IMR-90 (cell line): ENCODE results near the gene FOXL2NB.

Experiments
- BHLHE40 ChIP-seq: fragments of 150-350 bp; IDR thresholded peaks from 2 replicates; pipeline ENCODE4 v1.6.1; 2016; ENCODE audit warnings: mild to moderate bottlenecking, low read depth, low read length
- CEBPB ChIP-seq: IDR thresholded peaks from 2 replicates; pipeline ENCODE4 v1.6.1; 2012; ENCODE audit warnings: low read depth, low read length, improper control_type of control experiment
- CHD1 ChIP-seq: IDR thresholded peaks from 2 replicates; pipeline ENCODE4 v1.6.1; 2012; ENCODE audit warnings: low read depth, low read length, improper control_type of control experiment
- CTCF ChIP-seq: conservative IDR thresholded peaks from 2 replicates; pipeline ENCODE4 v1.5.1; 2012; ENCODE audit warnings: mild to moderate bottlenecking, low read depth, low read length, improper control_type of control experiment
- FOS ChIP-seq: fragments of 150-350 bp; IDR thresholded peaks from 2 replicates; pipeline ENCODE4 v1.6.1; 2016; ENCODE audit warnings: low read depth, low read length
- MAFK ChIP-seq: IDR thresholded peaks from 2 replicates; pipeline ENCODE4 v1.6.1; 2012; ENCODE audit warnings: low read depth, low read length, improper control_type of control experiment
- NFE2L2 ChIP-seq: fragments of 150-350 bp; IDR thresholded peaks from 2 replicates; pipeline ENCODE4 v1.6.1; 2016; ENCODE audit warnings: low read depth, mild to moderate bottlenecking, low read length
- POLR2A ChIP-seq: IDR thresholded peaks from 2 replicates; pipeline ENCODE4 v1.6.1; 2012; ENCODE audit warnings: mild to moderate bottlenecking, low read depth, low read length
- RAD21 ChIP-seq: IDR thresholded peaks from 2 replicates; pipeline ENCODE4 v1.6.1; 2012; ENCODE audit warnings: low read length, improper control_type of control experiment
- RCOR1 ChIP-seq: IDR thresholded peaks from 2 replicates; pipeline ENCODE4 v1.6.1; 2012; ENCODE audit warnings: mild to moderate bottlenecking, low read length, improper control_type of control experiment; ENCODE audit not compliant: insufficient replicate concordance
- SMC3 ChIP-seq: fragments of 150-350 bp; IDR thresholded peaks from 2 replicates; pipeline ENCODE4 v1.6.1; 2016; ENCODE audit warnings: low read depth, mild to moderate bottlenecking, antibody characterized with exemption, low read length, moderate library complexity
- USF2 ChIP-seq: fragments of 150-350 bp; IDR thresholded peaks from 2 replicates; pipeline ENCODE4 v1.6.1; 2017; ENCODE audit warnings: mild to moderate bottlenecking, antibody characterized with exemption, low read length, low read depth

GRCh38 chr3:138898708-138899107, 48.3 kb upstream of the FOXL2NB start:
- TF ChIP-seq USF2: no peak
- TF ChIP-seq CTCF: no peak
- TF ChIP-seq POLR2A: no peak
- no peak for TF ChIP-seq RAD21
- no peak for TF ChIP-seq RCOR1
- no peak for TF ChIP-seq CHD1
- TF ChIP-seq MAFK: no peak
- no peak for TF ChIP-seq FOS
- no peak for TF ChIP-seq SMC3
- TF ChIP-seq BHLHE40: no peak
- TF ChIP-seq NFE2L2: no peak
- no peak for TF ChIP-seq CEBPB
